Measurements from ENCODE around the gene LTV1.
"Not testable (repeated sequence)": the region's sequence is repeated elsewhere in the genome, so short reads cannot be mapped to it uniquely, and the experiment has no call there.

Gene LTV1, protein sequence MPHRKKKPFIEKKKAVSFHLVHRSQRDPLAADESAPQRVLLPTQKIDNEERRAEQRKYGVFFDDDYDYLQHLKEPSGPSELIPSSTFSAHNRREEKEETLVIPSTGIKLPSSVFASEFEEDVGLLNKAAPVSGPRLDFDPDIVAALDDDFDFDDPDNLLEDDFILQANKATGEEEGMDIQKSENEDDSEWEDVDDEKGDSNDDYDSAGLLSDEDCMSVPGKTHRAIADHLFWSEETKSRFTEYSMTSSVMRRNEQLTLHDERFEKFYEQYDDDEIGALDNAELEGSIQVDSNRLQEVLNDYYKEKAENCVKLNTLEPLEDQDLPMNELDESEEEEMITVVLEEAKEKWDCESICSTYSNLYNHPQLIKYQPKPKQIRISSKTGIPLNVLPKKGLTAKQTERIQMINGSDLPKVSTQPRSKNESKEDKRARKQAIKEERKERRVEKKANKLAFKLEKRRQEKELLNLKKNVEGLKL

DNA sequence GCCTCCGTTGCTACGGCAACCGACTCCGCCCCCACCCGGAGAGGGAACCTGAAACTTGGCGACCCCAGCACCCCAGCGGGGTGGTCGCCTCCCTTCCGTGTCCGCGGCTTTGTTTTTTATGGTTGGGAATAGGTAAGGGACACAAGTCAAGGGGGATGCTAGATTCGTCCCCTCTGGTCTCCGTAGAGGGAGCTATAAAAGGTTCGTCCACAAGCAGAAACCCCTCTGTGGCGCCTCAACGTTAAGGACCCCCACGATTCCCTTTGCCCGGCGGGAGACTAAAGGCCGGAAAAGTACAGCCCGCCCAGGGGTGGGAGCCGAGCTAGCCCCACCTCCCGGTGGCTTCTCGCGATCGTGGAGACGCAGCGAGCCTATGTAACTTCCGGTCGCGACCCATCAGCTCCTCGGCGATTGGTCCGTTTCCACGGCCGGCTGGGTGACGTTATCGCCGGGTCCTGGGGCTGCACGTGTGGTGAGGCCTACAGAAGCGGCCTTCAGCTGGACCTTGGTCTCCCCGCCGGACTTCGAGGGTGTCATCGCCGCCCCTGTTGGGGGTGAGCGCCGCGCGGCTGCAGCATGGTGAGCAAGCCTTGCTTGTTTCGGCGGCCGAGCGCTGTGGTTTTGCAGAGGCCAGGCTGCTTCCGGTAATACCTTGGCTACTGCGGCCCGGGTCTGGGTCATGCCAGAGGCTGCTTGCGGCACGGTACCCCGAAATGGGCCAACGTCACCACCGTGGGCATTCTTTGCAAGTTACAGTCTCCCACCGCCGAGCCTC is at the start of gene LTV1:
LTV1 (plus strand) TSS at position 437 of the 775 bp plus-strand sequence; CDS start at position 577, 140 bp downstream.
- DNase-seq (ENCODE audit: low read depth, low spot score): peak; percentile 99

DNA sequence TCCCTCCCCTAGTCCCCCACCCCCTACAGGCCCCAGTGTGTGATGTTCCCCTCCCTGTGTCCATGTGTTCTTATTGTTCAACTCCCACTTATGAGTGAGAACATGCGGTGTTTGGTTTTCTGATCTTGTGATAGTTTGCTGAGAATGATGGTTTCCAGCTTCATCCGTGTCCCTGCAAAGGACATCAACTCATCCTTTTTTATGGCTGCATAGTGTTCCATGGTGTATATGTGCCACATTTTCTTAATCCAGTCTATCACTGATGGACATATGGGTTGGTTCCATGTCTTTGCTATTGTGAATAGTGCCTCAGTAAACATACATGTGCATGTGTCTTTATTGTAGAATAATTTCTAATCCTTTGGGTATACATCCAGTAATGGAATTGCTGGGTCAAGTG is 46.6 kb upstream of the LTV1 start:
- DNase-seq (ENCODE audit: low read depth, low spot score): not testable (repeated sequence)

DNA sequence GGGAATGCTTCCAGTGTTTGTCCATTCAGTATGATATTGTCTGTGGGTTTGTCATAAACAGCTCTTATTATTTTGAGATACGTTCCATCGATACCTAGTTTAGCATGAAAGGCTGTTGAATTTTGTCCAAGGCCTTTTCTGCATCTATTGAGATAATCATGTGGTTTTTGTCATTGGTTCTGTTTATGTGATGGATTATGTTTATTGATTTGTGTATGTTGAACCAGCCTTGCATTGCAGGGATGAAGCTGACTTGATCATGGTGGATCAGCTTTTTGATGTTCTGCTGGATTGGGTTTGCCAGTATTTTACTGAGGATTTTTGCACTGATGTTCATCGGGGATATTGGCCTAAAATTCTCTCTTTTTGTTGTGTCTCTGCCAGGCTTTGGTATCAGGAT is 44.7 kb upstream of the LTV1 start:
- DNase-seq (ENCODE audit: low read depth, low spot score): not testable (repeated sequence)

- no peak for DNase-seq (ENCODE audit: low read depth, low spot score)
These were observed 40.1 kb upstream of the LTV1 start for GRCh38 chr6:143802833-143803565.

DNA sequence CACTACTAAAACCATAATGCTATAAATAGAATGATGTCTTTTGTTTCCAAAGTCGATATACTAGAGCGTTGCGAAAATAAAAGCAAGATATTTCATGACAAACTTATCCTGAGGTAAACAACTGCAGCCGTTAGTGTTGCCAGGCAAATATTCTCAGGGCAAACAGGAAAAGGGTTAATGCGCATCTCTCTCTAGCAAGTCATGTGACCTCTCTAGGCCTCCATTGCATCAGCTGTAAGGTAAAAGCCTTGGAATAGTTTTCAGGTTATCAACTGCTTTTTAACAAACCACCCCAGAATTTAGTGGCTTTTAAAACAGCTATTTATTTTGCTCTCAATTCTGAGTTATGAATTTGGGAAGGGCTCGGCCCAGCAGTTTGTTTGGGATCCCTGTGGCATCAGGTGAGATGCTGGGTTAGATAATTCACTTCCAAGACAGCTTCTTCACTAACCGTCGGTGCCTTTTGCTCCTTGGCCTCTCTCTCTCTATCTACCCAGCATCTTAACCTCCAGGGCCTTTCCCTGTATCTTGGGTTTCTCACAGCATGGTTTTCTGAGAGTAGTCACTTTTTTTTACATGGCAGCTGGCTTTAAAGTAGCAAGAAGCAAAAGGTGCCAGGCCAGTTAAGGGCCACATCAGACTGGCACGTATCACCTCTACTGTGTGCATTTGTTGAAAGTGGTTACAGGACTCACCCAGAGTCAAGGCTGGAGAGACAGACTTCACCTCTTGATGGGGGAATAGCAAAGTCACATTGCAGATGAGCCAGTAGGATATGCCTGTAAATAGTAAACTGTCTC is 39.2 kb upstream of the LTV1 start:
- DNase-seq (ENCODE audit: low read depth, low spot score): no peak

- peak; percentile 15 for DNase-seq (ENCODE audit: low read depth, low spot score)
These were observed 38.3 kb upstream of the LTV1 start for GRCh38 chr6:143804835-143805239.

DNA sequence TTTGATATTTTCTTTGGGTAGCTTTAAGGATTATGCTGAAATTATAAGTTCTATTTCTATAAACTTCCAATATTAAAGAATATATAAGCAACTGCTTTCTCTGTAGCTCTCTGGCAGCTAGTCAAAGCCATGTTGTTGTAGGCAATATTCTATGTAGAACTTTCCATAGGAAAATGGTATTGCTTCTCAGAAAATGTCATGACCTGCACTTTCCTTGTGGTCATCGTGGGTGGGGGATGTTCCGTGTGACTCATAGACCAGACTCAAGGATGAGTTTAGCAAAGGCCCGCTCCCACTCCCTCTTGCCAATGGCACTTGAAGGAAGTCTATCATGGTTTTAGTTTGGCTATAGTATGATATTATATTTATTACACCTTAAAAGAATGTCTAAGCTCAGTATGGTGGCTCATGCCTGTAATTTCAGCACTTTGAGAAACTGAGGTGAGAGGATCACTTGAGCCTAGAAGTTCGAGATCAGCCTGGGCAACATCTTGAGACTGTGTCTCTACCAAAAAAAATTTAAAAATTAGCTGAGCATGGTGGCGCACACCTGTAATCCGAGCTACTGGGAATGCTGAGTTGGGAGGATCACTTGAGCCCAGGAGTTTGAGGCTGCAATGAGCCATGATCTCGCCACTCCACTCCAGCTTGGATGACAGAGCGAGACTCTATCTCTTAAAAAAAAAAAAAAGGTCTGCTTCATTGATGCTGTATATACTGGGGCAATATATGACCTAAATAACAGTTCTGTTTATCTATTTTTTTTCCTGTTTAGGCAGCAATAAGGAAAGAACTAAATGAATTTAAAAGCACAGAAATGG is 36.6 kb upstream of the LTV1 start:
- peak; percentile 39 for DNase-seq (ENCODE audit: low read depth, low spot score)

- DNase-seq (ENCODE audit: low read depth, low spot score): no peak
These were observed 35.9 kb upstream of the LTV1 start for GRCh38 chr6:143807103-143807772.

DNA sequence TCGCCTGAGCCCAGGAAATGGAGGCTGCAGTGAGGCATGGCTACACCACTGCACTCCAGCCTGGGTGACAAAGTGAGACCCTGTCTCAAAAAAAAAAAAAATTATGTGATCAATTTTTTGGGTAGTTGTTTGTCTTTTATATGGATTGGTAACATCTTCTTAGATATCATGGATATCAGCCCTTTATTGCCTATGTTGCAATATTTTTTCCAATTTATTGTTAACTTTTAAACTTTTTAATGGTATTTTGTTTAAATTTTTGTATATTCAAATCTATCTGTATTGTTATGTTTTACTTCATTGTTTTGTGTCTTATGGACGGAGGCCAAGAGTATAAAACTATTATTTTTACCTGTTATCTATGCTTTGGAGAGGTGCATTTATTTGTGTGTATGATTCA is 32.4 kb upstream of the LTV1 start:
- DNase-seq (ENCODE audit: low read depth, low spot score): no peak

DNA sequence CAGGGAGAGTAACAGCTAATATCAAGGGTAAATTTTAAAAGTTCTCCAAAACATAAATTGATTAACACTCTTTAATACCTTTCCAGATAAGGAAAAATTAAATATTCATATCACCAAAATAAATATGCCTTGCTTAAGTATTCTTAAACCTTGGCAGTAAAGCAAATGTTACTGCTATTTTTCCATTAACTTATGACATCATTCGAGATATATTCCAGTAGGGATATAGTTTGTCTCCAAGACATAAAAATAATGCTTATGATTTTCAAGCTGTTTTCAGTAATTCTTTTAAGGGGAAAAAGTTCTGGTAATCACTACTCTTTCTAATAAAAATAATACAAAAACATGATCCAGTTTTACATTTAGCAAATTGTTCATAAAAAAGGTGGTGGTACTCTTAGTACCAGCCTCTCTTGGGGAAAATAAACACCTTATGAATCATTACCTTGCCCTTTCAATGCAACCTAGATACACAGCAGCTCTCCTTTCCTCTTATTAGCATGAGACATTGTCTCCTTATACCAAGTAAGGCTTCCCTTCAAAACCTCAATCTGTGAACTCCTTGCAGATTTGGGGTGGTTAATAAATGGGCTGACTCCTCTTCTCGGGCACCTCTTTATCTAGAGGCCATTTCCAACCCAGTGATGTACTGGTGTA is 31.5 kb upstream of the LTV1 start:
- DNase-seq (ENCODE audit: low read depth, low spot score): no peak

- DNase-seq (ENCODE audit: low read depth, low spot score): no peak
These were observed 25.5 kb upstream of the LTV1 start for GRCh38 chr6:143817621-143818020.

- DNase-seq (ENCODE audit: low read depth, low spot score): no peak
These were observed 21.8 kb upstream of the LTV1 start for GRCh38 chr6:143821359-143821758.

DNA sequence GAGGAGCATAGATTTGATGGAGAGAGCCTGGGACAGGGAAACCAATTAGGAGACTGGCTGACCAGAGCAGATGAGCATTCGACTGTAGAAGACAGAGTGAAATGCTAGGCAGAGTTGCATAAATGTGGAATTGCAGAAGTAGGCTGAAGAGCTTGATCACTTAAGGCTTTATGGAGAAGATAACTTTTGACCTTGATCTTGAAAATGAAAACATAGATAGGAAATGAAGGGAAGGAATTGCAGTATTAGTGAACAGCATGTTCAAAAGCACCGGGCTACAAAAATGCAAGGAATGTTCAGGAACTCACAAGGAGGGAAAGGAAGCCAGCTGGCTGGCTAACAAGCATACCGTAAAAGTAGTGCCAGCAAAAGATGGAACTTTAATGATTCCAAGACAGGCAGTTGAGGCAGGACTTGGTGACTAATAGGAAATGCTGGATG is 20.5 kb upstream of the LTV1 start:
- peak; percentile 88 for DNase-seq (ENCODE audit: low read depth, low spot score)

GRCh38 chr6:143823548-143823947 is 19.6 kb upstream of the LTV1 start:
- peak; percentile 11 for DNase-seq (ENCODE audit: low read depth, low spot score)

GRCh38 chr6:143828572-143828971 is 14.6 kb upstream of the LTV1 start:
- no peak for DNase-seq (ENCODE audit: low read depth, low spot score)

DNA sequence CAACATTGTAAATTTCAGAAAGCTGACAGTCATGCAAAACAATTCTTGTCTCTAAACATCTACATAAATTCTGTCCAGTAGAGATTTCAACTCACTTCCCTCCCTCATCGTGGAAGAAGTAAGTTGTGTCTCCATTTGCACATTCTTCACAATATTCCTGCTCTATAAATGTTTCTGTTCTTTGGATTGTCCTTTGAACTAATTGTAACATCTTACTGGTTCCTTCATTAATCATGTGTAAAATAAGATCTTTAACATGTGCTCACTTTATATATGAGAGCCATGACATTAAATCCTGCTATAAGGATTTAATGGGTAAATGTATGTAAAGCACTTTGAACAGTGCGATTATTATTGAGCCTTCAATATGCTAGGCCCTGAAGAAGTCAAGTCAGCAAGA is 7.0 kb upstream of the LTV1 start:
- DNase-seq (ENCODE audit: low read depth, low spot score): no peak

DNA sequence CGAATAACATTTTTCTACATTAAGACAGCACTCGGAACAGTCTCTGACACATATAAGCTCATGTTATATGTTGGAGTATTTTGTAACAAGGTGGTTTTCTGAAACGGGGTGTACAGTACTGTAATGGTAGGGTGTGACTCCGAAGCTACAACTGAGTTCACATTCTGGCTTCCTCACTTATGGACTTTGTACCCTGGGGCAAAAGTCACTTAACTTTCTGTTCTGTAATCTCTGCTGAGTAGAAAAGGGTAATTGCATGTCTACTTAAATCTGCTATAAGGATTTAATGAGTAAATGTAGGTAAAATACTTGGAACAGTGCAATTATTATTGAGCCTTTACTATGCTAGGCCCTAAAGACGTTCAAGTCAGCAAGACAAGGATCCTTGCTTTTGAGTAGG is 4.7 kb upstream of the LTV1 start:
- DNase-seq (ENCODE audit: low read depth, low spot score): no peak

GRCh38 chr6:143839196-143839595 is 3.9 kb upstream of the LTV1 start:
- no peak for DNase-seq (ENCODE audit: low read depth, low spot score)

GRCh38 chr6:143840595-143841265 is 2.4 kb upstream of the LTV1 start:
- DNase-seq (ENCODE audit: low read depth, low spot score): no peak

Measured in astrocyte of the hippocampus (primary cell).